Lower leg skin (tissue), 4 donors: Measurements from ENCODE around the gene ZNF575. TPM values are rescaled to one million over a fixed set of nuclear protein-coding genes. Genes with fewer than 3 reads are reported as not detected.

ENCODE experiments used
- DNase-seq, 2 donors: peaks; one replicate each; pipeline ENCODE4 v3.0.0-alpha.2; 2019; ENCODE audit warnings: low spot score in 2 of 2
- H3K4me3 ChIP-seq: fragments of 200-600 bp; sonication (generic); 2 replicates; pipeline ENCODE4 v1.5.1; 2017; ENCODE audit warnings: mild to moderate bottlenecking, low read depth; ENCODE audit not compliant: poor library complexity, severe bottlenecking
- POLR2A ChIP-seq, 2 donors: fragments of 450-650 bp; IDR thresholded peaks; one replicate each; pipeline ENCODE4 v1.6.1; 2016 to 2017; ENCODE audit warnings: antibody characterized with exemption in 2 of 2, mild to moderate bottlenecking in 1 of 2, moderate library complexity in 1 of 2
- WGBS, 2 donors: methylation state at CpG; one replicate each; pipeline ENCODE4 v1.1.5; 2018; 5-methylcytosine and 5-hydroxymethylcytosine counted together
- intact Hi-C: fragments of 100-400 bp; cut with DNase I; formaldehyde crosslinking; loops from one replicate; pipeline ENCODE4 v1.15.0; 2023; ENCODE audit warnings: low total_unique reads
- total RNA-seq, 4 donors: library from RNA; depleted of rRNA; stranded (reverse); fragments of >200 nt; gene quantifications; one replicate each; pipeline ENCODE4 v1.1.0, GENCODE V29; 2016
- TF ChIP-seq, protein P1 (sequence below), 3 donors: fragments of 450-650 bp; IDR thresholded peaks; one replicate each; pipeline ENCODE4 v1.5.1; 2016; ENCODE audit warnings: antibody characterized with exemption in 3 of 3, mild to moderate bottlenecking in 3 of 3, moderate library complexity in 2 of 3

The ZNF575 gene
- total RNA-seq, 4 donors from 2014 or later, result 0.42 to 0.94 (median 0.88) TPM; not detected in 1

DNA sequence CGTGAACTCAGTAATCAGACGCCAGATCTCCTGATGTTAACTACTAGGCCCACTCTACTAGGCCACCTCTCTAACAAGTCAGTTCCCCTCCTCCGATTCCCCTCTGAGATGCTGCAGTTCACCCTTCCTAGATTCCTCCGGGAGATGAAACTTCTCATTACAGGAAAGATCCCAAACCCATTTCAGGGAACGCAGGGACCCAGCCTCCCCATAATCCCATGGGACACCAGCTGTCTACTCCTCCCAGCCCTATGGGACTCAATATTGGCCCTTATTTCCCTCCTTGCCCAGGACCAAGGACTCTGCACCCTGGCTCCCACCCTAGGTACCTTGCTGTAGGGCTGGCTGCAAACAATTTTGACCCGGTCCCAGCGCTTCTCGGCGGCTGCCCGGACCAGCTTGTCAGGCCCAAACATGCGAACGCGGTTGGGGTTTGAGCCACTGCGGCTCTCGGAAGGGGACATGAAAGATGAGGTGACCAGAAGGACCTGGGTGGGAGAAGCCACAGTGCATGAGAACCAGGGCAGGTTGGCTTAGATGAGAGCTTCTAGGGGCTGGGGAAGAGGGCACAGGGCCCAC is 21.4 kb downstream of the ZNF575 start:
- DNase-seq, result no peak
- no peak for TF ChIP-seq POLR2A (IDR thresholded peaks at IDR 0.05)
- TF ChIP-seq, protein P1, sequence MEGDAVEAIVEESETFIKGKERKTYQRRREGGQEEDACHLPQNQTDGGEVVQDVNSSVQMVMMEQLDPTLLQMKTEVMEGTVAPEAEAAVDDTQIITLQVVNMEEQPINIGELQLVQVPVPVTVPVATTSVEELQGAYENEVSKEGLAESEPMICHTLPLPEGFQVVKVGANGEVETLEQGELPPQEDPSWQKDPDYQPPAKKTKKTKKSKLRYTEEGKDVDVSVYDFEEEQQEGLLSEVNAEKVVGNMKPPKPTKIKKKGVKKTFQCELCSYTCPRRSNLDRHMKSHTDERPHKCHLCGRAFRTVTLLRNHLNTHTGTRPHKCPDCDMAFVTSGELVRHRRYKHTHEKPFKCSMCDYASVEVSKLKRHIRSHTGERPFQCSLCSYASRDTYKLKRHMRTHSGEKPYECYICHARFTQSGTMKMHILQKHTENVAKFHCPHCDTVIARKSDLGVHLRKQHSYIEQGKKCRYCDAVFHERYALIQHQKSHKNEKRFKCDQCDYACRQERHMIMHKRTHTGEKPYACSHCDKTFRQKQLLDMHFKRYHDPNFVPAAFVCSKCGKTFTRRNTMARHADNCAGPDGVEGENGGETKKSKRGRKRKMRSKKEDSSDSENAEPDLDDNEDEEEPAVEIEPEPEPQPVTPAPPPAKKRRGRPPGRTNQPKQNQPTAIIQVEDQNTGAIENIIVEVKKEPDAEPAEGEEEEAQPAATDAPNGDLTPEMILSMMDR (IDR thresholded peaks at IDR 0.05), result no peak
- intact Hi-C loops, result no loop called here
- WGBS, 2 donors, result 93% methylated on average over 15 of the region's 15 CpGs
- no peak overlapping the region for H3K4me3 ChIP-seq

DNA sequence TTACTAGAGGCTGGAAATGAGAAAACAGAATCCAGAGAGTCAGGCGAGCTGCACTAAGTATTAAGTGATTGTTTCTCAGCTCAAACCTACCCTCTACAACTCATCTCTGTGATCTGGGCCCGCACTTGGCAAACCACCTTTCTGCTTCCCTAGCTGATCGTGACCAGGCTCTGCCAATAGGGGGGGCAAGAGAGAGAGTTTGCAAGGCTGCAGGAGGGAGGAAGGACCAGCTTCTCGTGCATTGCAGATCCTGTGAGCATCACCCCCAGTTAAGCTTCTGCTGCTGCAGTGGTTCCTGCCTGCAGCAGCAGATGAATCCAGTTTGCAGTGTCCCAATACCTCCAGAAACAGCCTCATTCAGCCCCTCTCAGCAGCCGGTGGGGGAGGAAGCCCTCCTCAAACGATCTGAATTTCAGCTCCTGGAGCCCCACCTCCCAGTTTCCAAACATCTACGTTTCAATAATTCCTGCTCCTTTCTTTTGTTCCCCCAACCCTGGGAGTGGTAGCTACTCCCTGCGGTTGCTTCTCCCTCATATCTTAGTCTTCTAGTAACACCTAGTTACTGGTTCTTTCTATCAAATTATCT is 22.3 kb downstream of the ZNF575 start:
- peak in 1 of 2 donors; percentile 50 for DNase-seq
- TF ChIP-seq POLR2A (IDR thresholded peaks at IDR 0.05), result no peak
- TF ChIP-seq, protein P1 (IDR thresholded peaks at IDR 0.05), result no peak
- WGBS, 2 donors, result 44 to 46% methylated on average over 8 of the region's 8 CpGs

DNA sequence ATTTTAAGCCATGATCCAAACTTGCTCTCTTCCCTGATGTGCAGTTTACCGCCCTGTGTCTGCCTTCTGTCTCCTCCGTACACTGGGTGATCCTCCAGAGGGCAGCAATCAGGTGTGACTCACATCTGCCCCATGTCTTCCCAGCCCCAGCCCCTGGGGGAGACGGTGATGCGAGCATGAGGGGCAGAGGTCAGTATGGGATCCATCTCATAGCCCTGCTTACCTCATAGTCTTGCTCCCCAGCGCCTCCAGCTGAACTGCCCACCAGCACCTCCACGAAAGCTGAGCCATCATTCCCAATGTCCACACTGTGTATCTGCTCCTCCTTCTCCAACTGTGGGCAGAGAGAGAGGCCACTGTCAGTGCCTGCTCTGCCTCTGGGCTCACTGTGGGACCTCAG is 27.7 kb downstream of the ZNF575 start:
- intact Hi-C loops, result no loop called here
- H3K4me3 ChIP-seq, result no peak overlapping the region
- TF ChIP-seq, protein P1 (IDR thresholded peaks at IDR 0.05), result no peak
- TF ChIP-seq POLR2A (IDR thresholded peaks at IDR 0.05), result no peak
- 91 to 92% methylated on average over 6 of the region's 6 CpGs for WGBS, 2 donors
- DNase-seq, result no peak

More for the DNA sequence above, 22.3 kb downstream of the ZNF575 start:
- H3K4me3 ChIP-seq, result no peak overlapping the region
- intact Hi-C loops, result no loop called here

DNA sequence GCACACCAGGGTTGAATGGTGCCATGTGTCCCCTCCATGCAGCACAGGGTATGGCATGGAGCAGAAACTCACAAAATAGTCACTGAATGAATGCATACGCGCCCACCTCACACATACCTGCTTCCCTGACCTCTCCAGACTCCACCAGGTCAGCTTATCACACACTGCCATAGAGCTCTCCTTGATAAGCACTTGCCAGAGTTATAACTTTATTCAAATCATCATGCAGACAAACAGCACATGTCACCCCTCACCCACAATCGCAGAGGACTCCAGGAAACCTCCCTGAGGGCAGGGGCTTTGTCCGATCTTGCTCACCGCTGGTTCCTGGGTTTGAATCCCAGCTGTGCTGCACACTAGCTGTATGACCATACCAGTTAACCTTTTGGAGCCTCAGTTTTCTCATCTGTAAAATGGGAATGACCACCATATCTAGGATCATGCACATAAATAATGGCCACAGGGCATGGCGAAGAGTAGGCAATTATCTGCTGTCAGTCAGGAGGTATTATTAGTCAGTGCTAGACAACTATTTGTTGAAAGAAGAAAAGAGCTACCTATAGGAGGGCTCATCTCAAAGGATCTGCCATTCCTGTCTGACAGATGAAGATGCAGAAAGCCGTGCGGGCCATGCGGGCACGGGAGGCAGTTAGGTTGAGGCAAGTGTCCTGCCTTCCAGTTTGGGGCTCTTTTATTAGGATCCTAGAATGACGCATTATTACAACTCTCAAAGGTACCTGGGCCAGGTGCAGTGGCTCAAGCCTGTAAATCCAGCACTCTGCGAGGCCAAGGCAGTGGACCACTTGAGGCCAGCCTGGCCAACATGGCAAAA is 28.4 kb downstream of the ZNF575 start:
- H3K4me3 ChIP-seq, result no peak overlapping the region
- TF ChIP-seq, protein P1 (IDR thresholded peaks at IDR 0.05), result no peak
- no peak for TF ChIP-seq POLR2A (IDR thresholded peaks at IDR 0.05)
- intact Hi-C loops, result no loop called here
- 87 to 97% methylated on average over 12 of the region's 12 CpGs for WGBS, 2 donors
- DNase-seq, result no peak

DNA sequence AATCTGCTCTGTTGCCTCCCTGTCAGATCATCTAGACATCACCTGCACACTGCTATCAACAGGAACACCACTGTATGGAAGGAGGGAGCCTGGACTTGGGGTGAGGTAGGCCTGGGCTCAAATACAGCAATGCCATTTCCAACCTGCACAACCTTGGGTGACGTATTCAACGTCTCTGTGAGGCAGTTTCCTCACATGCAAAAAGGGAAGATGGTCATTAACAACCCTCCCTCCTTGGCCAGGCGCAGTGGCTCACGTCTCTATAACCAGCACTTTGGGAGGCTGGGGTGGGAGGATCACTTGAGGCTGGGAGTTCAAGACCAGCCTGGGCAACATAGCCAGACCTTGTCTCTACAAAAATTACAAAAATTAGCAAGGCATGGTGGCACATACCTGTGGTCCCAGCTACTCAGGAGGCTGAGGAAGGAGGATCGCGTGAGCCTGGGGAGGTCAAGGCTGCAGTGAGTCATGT is 29.3 kb downstream of the ZNF575 start:
- intact Hi-C loops, result no loop called here
- TF ChIP-seq POLR2A (IDR thresholded peaks at IDR 0.05), result no peak
- TF ChIP-seq, protein P1 (IDR thresholded peaks at IDR 0.05), result no peak
- WGBS, 2 donors, result 75% methylated on average over 6 of the region's 6 CpGs
- no peak for DNase-seq
- no peak overlapping the region for H3K4me3 ChIP-seq
